GM20000 (cell line): ENCODE measurements around the gene POLR2B.
"Not testable (repeated sequence)": the region's sequence is repeated elsewhere in the genome, so short reads cannot be mapped to it uniquely, and the experiment has no call there.

Source experiments
- DNase-seq: peaks from one replicate; pipeline ENCODE4 v3.0.0; 2012; ENCODE audit warnings: low spot score
- CTCF ChIP-seq: IDR thresholded peaks from 2 replicates; pipeline ENCODE4 v1.5.1; 2012; ENCODE audit warnings: mild to moderate bottlenecking, control low read depth; ENCODE audit errors: extremely low read depth, missing control alignments

POLR2B gene

GRCh38 chr4:56978750-56979303, at the start of gene POLR2B:
POLR2B (plus strand) TSS chr4:56978896; CDS start chr4:56978986, 90 bp downstream.
- TF ChIP-seq CTCF: no peak
- peak; percentile 92 for DNase-seq

GRCh38 chr4:56930638-56931037, 48.1 kb upstream of the POLR2B start:
- no peak for DNase-seq
- no peak for TF ChIP-seq CTCF

GRCh38 chr4:56931924-56932323, 46.8 kb upstream of the POLR2B start:
- DNase-seq: no peak
- no peak for TF ChIP-seq CTCF

GRCh38 chr4:56937262-56937661, 41.4 kb upstream of the POLR2B start:
- no peak for TF ChIP-seq CTCF
- no peak for DNase-seq

- DNase-seq: not testable (repeated sequence)
Measured at GRCh38 chr4:56939826-56940225, 38.9 kb upstream of the POLR2B start.

- TF ChIP-seq CTCF: no peak
Measured at GRCh38 chr4:56940403-56940802, 38.3 kb upstream of the POLR2B start.

GRCh38 chr4:56940971-56941370, 37.7 kb upstream of the POLR2B start:
- DNase-seq: no peak
- no peak for TF ChIP-seq CTCF

More at GRCh38 chr4:56940403-56940802, 38.3 kb upstream of the POLR2B start:
- DNase-seq: no peak

GRCh38 chr4:56941403-56941802, 37.3 kb upstream of the POLR2B start:
- no peak for DNase-seq
- no peak for TF ChIP-seq CTCF
